RWPE1 (cell line): ENCODE measurements around the gene EPS8L2.

ENCODE experiments used
- CTCF ChIA-PET: fragments of 350-600 bp; sonication (Branson Sonifier 250); formaldehyde crosslinking; extraction: SDS; loops from one replicate; lab custom pipeline; 2021; lab: Yijun Ruan, JAX
- POLR2A ChIA-PET: fragments of 400-600 bp; formaldehyde crosslinking; extraction: SDS; loops from one replicate; lab custom pipeline; 2020; ENCODE audit warnings: antibody characterized with exemption; ENCODE audit not compliant: low non-redundant PET; lab: Yijun Ruan, JAX
- DNase-seq: peaks from one replicate; pipeline ENCODE4 v3.0.0; 2012; ENCODE audit warnings: low spot score
- H3K27ac ChIP-seq: fragments of 450-650 bp; 2 replicates; pipeline ENCODE4 v1.5.1; 2017
- TF ChIP-seq, protein P1 (sequence below): fragments of 450-650 bp; conservative IDR thresholded peaks from 2 replicates; pipeline ENCODE4 v1.5.1; 2017; ENCODE audit warnings: low read depth, mild to moderate bottlenecking

Gene EPS8L2

DNA sequence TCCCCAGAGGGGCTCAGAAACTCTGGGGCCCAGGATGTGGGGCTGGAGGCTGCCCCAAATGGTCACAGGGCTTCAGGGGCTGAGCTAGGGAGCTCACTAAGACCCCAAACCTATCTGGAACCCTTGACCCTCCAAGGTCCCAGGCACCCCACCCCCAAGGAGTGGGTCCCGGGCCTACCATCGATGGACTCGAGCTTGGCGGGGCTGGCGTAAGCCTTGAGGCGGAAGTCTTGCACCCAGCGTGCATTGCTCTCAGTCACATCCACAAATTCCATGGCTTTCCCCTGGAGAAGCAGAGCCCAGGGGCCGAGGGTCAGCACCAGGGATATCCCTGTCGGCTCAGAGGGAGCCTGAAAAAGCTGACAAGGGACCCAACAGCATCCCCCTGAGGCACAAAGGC lies 67.8 kb downstream of the EPS8L2 start:
- ChIA-PET POLR2A (no interaction called here), CTCF (interaction anchor here (0.6 kb wide), 2 partner anchors 19 to 133 kb away, joined by 4 read pairs; no protein-coding TSS in a partner anchor)
- peak overlapping the region; percentile 81 for H3K27ac ChIP-seq
- TF ChIP-seq, protein P1, sequence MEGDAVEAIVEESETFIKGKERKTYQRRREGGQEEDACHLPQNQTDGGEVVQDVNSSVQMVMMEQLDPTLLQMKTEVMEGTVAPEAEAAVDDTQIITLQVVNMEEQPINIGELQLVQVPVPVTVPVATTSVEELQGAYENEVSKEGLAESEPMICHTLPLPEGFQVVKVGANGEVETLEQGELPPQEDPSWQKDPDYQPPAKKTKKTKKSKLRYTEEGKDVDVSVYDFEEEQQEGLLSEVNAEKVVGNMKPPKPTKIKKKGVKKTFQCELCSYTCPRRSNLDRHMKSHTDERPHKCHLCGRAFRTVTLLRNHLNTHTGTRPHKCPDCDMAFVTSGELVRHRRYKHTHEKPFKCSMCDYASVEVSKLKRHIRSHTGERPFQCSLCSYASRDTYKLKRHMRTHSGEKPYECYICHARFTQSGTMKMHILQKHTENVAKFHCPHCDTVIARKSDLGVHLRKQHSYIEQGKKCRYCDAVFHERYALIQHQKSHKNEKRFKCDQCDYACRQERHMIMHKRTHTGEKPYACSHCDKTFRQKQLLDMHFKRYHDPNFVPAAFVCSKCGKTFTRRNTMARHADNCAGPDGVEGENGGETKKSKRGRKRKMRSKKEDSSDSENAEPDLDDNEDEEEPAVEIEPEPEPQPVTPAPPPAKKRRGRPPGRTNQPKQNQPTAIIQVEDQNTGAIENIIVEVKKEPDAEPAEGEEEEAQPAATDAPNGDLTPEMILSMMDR = no peak
- DNase-seq = no peak

DNA sequence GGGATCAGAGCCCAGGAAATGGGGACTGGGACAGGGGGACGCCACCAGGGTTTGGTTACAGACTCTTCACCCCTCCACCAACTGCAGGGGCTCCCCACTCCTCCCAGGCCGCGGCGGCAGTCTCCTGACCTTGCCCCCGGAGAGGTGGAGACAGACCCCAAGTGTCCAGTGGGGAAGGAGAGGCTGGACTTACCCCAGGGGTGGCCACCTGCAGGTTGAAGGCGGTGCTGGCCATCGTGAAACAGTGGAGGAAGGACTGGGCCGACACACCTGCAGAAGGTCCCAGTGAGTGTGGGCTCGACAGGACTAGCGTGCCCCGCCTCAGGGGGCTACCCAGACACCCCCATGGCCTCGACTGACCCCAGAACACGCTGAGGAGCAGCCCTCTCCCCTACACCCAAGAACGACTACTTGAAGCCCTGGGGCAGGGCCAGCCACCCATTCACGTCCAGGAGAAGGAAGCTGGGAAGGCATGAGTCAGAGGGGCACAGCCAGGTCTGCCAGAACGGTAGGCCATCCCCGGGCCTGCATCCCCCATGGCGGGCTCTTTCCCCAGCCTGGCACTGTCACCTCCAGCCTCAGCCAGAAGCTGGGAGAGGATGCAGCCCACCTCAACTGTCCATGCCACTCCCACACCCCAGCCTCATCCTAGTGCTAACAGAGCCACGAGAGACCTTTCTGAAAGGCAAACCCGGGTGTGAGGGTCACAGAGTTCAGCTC lies 69.0 kb downstream of the EPS8L2 start:
- TF ChIP-seq, protein P1 = no peak
- DNase-seq = peak; percentile 72
- H3K27ac ChIP-seq = peak overlapping the region; percentile 81
- ChIA-PET POLR2A (interaction anchor here (0.6 to 1.0 kb wide), 2 partner anchors 9 to 14 kb away, joined by 3 read pairs; no protein-coding TSS in a partner anchor), CTCF (interaction anchor here (0.6 kb wide), 2 partner anchors 73 to 104 kb away, joined by 3 read pairs; no protein-coding TSS in a partner anchor)

DNA sequence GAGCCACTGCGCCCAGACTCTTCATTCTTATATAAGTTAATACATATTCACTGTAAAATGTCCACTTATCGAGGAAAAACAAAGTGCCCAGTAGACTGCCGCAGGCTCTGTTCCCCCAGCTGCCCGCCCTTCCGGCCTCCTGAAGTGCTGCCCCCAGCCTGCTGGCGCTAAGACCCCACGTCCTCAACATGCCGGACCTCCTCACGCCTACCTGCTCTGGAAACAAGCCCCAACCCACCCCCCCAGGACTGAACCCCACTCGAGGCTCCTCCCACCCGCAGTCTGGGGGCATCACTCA lies 70.2 kb downstream of the EPS8L2 start:
- no peak for DNase-seq
- TF ChIP-seq, protein P1 = no peak

DNA sequence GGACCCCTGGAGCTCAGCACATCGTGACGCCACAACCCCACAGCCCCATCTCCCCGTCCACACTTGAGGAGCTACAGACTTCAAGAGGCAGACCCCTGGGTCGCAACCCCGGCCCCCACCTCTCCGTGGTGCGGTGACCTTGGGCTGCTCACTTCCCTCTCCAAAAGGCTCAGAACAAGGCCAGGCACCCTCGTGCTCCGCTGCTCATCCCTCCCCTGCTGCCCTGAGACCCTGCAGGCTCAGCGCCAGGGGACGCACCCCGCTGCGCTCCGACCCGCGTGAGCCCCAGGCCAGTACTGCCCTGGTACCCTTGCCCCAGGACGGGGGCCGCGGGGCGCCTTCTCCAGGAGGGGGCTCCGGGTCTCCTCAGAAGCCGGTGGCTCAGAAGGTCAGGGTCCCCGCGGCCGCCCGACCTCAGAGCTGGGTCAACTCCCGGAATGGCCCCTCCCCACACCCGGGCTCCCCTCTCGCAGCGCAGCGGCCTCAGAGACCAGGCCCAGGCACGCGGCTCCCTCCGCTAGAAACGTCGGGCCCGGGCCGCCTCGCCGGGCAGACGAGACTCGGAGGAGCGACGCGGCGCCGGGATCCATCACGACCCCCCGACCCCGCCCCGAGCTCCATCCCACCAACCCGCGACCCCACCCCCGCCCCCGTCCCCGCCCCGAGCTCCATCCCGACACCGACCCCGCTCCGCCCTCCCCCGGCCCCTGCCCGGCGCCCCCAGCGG lies 70.7 kb downstream of the EPS8L2 start:
- DNase-seq = no peak
- TF ChIP-seq, protein P1 = no peak
- POLR2A ChIA-PET = no interaction called here
- CTCF ChIA-PET = no interaction called here
- H3K27ac ChIP-seq = peak overlapping the region; percentile 81

More for the DNA sequence above, 70.2 kb downstream of the EPS8L2 start:
- ChIA-PET POLR2A (no interaction called here), CTCF (no interaction called here)
- H3K27ac ChIP-seq = peak overlapping the region; percentile 81
